HG02642 (cell line): ENCODE data around the gene NOTCH1.
A peak's percentile ranks its signal among the peaks of the same experiment; 100 is the strongest.

ENCODE experiments used
- ATAC-seq: cut with Tn5 transposase; IDR thresholded peaks from one replicate; pipeline ENCODE4 v1.9.1; 2021; ENCODE audit warnings: mild to moderate bottlenecking; ENCODE audit not compliant: unreplicated experiment, poor library complexity

The NOTCH1 gene

DNA sequence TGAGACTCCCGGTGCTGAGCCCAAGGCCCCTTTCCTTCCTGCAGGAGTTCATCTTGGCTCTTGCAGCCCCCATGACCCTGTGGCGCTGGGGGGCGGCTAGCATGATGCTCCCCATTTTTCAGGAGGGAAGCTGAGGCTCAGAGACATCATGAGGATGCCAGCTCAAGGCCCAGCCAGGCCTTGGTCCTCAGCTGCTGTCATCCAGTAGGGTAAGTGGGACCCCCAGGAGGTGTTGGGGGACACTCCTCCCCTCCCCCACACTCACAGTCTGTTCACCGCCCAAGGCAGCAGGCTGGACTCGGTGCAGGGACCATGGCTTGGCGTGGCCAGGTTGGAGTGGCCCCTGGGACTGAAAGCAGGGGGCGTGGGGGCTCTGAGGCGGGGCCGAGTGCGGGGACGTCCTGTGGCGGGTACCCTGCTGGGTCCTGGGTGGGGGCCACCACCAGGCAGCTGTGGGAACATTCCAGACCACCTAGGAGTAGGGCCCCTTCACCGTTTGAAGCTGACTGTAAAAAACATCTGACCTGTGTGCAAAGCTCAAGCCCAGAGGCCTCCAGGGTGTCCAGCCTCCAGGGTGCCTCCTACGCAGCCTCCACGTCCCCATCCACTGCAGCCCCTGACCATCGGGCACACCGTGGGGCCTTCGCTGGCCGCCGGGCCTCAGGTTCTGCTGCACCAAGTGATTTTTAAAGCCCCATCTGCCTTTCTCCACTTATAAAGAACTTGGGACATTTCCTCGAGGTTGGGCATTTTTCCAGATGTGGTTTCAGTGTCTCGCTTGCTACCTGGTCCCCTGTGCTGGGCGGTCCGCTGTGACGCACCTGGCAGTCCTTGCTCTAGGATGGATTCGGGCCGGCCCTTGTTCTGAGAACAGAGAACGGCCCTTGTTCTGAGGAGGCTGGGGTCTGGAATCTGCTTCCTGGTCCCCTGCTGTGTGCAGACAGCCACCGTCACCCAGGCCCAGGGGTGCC lies 3.4 kb upstream of the NOTCH1 start:
- no peak for ATAC-seq

DNA sequence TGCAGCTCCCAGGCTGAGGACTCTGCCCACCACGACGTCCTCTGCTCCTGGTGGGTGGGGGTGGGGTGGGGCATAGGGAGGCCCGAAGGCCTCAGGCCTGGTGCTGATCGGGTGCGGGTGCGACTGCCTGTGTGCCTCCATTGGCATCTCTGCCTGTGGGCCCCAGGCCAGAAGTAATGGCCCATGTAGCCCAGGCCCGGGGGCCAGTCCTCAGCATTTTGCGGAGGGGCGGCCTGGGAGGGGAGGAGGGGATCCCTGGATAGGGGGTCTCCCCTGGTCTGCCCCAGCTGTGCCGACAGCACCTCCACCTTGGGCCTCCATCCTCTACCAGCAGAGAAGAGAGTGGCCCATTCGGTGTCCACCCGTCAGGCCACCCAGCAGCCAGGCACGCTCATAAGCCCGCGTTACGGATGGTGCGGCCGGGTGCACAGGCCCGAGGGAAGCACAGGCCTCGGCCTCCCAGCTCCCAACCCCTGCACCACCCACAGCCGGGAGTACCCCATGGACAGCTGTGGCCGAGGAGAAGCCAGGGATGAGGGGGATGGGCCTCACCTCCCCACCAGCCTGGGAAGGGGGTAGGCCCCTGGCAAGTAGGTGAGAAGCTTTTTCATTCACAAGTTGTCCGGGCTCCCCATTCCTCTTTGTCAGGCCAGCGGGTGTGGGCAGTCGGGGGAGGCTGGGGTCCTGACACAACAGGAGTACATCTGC lies 1.8 kb upstream of the NOTCH1 start:
- ATAC-seq: no peak

DNA sequence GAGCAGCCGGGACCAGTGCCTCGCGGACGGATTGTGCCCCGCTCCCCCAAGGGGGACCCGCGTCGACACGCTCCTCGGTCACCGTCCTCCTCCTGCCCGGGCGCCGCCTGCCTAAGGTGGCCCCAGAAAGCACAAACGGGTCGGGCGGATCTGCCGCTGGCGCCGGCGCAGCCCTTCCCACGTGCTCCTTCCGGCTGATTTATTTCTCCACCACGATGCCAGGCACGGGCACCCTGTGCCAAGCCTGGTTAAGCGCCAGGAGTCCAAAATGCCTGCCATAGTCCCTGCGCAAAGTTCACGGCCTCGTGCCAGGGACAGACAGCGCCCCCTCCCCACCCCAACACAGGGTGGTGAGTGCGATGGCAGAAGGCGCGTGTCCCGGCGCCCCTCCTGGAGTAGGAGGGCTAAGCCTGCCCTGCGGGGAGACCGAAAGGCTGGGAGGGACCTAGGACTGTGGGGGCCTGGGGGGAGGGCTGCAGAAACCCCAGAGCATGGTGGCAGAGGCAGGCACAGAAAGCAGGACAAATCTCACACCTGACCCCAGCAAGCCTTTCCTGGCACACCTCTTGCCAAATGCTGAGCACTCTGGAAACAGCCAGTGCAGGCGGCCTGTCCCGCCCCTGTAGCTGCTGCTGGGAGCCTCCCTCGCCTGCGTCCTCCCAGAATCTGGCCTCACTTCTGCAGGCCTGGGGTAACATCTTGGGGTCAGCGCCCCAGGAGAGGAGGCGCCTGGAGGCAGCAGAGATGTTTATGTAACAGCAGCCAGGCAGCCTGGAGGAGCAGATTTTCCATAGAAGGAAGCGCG lies 1.1 kb upstream of the NOTCH1 start:
- peak; percentile 4 for ATAC-seq

GRCh38 chr9:136545692-136545964 lies 220 bp downstream of the NOTCH1 start:
- no peak for ATAC-seq

DNA sequence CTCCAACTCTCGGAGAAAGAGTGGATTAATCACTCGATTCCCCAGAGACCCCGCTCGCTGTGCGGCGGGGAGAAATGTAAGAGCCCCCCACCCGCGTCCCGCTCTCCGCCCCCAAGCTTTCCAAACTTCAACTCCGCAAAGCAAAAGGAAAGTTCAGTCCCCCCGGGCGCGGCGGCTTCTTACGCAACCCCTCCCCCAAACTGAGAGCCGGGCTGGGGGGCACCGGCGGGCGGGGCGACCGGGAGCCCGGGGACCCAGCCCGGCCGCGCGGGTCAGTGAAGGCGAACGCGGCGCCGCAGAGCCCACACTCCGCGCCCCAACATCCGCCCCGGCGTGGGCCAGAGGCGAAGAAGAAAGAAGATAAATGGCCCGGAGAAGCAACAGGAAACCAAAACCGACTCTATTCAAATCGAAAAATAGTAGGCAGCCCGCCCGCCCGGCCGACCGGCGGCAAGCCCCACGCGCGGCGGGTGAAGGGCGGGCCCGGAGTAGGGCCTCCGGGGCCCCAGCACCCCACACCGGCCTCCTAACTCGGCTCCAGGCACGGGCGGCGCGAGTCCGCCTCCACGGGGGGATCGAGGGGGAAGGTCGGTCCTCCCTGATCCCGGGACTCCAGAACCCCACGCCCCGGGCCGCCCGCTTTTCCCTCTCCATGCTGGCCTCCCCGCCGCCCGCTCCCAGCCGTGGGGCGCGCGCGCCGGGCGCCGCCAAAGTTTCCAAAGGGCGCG lies 720 bp downstream of the NOTCH1 start:
- peak; percentile 21 for ATAC-seq

- no peak for ATAC-seq
These were observed 1.3 kb downstream of the NOTCH1 start for GRCh38 chr9:136544548-136544963.

GRCh38 chr9:136543830-136544547 lies 1.9 kb downstream of the NOTCH1 start:
- no peak for ATAC-seq

- no peak for ATAC-seq
These were observed 2.6 kb downstream of the NOTCH1 start for GRCh38 chr9:136543280-136543679.

GRCh38 chr9:136542241-136543040 lies 3.4 kb downstream of the NOTCH1 start:
- no peak for ATAC-seq

- ATAC-seq: no peak
These were observed 4.1 kb downstream of the NOTCH1 start for GRCh38 chr9:136541709-136542108.

- ATAC-seq: no peak
These were observed 4.7 kb downstream of the NOTCH1 start for GRCh38 chr9:136541179-136541578.

DNA sequence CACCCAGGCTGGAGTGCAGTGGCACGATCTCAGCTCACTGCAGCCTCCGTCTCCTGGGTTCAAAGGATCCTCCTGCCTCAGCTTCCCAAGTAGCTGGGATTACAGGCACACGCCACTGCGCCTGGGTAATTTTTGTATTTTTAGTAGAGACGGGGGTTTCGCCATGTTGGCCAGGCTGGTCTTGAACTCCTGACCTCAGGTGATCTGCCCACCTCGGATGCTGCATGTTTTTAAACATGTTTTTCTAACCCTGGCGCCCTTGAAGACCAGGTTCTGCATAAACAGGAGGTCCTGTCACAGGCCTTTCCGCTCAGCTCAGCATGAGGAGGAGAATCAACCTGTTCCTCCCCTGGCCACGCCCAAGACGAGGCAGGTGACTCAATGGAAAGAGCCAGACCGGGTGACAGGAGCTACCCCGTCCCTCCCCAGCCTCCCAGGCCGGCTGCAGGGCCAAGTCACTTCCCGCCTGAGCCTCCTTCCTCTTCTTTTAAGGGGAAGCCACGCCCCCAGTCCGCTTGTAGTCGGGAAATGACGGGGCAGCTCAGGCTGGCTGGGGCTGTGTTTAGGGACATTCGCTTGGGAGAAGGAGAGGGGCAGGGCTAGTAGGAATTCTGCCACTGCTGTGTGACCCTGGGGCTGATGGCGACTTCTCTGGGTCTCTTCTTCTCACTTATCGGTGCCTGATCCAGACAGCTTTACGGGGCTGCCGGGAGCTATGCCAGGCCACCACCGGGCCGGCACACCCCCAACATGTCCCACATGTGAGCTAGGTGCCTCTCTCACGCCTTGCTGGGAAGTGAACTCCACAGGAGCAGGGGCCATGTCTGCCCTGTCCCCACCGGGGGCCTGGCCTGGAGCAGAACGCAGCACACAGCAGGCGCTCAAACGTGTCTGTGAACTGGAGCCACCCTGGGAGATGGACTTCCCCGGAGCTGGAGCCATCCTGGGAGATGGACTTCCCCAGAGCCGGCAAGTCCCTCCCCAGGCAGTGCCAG lies 6.1 kb downstream of the NOTCH1 start:
- ATAC-seq: peak; percentile 53

DNA sequence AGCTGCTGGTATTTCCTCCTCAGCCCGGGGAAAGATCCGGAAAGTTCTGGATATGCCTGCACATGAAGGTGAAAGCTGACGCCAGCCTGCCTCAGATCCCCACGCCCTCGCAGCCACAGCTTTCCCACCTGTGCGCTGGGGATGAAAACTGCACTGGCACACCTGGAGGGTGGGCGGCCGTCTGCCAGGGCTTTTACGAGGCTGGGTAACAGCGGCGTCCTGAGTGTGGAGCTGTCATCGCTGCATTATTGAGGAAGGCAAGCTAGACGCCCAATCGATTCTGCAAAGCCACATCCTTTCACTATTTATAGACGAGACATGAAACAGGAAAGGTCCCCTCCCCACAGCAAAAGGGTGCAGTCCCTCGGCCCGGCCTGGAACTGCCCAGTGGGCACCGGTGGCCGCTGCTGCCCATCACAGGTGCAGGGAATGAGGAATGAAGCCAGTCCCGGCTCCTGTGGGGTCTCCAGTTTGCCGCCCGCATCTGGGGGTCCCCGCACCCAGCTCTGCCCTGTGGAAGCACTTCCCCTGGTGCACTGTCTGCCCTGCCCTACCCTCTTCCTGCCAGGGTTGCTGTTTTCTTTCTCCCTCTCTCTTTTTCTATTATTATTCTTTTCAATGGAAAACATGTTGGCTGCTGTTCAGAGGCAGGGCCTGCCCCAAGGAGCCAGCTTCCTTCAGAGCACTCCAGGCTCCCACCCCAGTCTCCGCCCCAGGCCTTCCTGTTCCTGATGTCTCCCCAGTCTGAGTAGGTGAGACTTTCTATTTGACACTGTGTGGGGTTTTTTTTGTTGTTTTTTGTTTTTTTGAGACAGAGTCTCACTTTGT lies 7.0 kb downstream of the NOTCH1 start:
- no peak for ATAC-seq

GRCh38 chr9:136537896-136538598 lies 7.8 kb downstream of the NOTCH1 start:
- ATAC-seq: no peak

- no peak for ATAC-seq
These were observed 8.4 kb downstream of the NOTCH1 start for GRCh38 chr9:136537411-136537810.

DNA sequence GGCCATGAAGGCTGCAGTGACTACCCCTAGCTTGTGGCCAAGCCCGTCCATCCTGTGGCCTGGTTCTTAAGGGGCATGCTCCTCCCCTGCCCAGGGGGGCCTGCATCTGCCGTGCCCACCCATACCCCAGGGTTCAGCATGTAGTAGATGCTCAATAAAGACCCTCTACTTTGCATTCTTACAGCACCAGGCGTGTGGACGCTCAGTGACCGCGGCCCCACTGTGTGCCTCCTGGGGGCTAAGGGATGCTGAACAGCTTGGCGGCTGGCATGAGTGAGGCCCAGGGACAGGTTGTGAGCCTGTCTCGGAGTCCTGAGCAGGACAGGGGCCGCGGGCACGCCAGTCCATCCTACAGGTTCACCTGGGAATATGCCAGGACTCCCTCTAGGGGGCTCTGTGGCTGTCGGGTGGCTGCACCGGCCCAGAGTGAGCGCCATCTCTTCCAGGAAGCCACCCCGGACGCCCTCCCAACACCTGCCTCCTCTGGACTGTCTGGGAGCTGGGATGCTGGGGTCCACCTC lies 9.1 kb downstream of the NOTCH1 start:
- ATAC-seq: no peak
